NCI-H82 (cell line): Measurements from ENCODE around the gene UIMC1.
"Not testable (repeated sequence)": the region's sequence is repeated elsewhere in the genome, so short reads cannot be mapped to it uniquely, and the experiment has no call there.

Source experiments
- DNase-seq: peaks from one replicate; lab custom pipeline; 2025; lab: John Stamatoyannopoulos, UW

Gene UIMC1

DNA sequence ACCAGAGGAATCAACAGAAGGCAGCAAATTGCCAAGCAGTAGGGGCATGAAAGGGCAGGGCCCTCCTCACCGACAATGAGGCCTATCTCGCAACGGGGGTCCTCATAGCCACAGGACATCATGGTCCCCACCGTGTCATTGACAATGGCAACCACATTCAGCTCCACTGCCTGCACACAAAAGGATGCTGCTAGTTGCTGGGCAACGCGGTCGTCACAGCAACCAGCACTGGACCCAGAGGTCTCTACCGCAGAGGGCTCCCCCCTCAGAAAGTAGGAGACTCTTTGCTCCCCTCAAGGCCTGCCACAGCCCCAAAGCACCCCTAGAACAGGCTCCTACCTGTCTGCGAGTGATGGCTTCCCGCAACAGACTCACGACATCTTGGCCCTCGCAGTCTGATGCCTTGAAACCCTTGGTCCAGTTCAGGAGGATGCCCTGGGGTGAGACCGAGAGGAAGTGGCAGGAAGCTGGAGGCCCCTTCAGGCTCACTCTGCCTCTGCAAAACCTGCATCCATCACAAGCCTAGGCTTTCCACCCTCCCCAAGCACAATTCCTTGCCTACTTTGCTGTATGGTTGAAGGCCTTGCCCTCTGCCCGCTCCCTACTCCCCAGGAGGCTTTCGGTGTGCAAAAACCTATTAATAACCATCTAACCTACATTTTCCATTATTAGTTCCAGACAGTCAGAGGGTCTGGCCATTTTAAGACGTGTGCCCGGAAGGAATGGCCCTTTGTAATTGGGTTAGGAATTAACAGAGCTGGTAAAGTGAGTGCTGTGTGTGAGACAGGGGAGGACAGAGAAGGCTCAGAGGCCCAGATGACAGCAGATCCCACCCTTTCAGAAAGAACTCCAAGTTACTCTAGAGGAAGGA is 122.6 kb downstream of the UIMC1 start:
- no peak for DNase-seq

DNA sequence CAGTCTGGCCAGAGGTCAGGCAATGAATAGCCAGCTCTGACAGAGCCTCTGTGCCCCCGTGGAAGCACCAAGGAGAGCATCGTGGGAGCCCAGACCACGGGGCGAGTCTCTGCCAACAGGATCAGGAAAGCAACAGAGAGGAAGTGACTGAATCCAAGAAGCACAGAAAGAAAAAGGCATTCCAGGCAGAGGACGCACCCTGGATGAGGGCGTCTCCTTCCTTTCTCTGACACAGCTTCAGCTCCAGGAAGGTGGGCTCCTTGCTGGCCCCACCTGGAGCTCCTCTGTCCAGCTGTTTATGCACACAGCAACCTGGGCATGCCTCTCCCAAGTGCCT is 124.0 kb downstream of the UIMC1 start:
- no peak for DNase-seq

GRCh38 chr5:176881816-176882566 is 124.6 kb downstream of the UIMC1 start:
- DNase-seq: no peak

DNA sequence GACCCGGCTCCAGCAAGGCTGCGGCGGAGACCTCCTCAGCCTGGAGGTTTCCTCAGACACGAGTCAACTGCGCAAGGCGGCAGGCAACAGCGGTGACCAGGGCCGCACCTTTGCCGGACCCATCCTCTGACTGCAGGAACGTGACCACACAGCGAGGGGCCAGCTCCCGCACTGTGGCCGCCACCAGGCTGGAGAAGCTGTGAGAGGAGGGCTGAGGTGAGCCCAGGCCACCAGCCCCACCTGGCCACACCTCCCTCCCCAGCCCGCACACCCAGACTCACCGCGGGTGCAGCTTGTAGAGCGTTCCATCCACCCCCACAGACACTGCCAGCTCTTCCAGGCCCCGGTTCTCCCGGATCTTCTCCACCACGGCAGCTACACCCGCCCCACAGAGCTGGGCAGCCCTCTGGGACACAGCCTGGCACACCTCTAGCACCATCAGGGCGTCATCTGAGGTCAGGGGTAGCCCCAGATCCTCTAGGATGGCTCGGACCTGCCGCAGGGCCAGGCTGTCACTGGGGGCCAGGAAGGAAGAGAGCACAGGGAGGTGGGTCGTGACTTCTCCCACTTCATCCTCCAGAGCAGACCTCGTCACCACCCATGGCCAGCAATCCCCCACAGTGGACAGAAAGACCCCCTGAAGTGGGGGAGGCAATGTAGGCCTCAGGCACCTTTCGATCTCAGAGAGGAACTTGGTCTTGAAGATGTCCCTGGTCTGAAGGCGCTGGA is 125.4 kb downstream of the UIMC1 start:
- no peak for DNase-seq

DNA sequence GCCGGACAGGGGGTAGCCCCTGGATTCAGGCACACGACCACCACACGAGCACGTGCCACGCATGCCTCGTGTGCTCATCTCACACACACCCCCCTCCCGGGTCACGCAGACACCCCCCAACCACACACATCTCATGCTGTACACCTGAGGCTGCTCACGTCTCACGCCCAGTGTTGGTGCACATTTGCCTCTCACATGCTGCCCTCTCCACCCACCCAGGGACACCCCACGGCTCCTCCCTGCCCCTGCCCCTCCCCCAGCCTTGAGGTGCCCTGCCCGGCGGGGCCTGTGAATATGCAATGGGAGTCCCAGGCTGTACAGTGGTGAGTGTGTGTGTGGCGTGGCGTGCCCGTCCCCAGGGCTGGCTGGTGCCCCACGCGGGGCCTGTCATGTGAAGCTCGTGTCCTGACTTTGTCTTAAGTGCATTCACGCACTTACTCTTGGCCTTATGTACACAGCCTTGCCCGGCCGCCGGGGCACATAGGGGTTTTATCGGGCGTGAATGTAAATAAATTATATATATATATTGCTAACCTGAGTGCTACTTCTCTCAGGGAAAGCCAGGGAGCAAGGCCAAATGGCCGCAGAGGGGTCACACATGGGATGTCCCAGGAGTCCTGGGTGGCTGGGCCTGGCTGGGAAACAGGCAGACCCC is 126.1 kb downstream of the UIMC1 start:
- DNase-seq: no peak

GRCh38 chr5:176879663-176880361 is 126.8 kb downstream of the UIMC1 start:
- DNase-seq: no peak

GRCh38 chr5:176878906-176879662 is 127.5 kb downstream of the UIMC1 start:
- DNase-seq: no peak

DNA sequence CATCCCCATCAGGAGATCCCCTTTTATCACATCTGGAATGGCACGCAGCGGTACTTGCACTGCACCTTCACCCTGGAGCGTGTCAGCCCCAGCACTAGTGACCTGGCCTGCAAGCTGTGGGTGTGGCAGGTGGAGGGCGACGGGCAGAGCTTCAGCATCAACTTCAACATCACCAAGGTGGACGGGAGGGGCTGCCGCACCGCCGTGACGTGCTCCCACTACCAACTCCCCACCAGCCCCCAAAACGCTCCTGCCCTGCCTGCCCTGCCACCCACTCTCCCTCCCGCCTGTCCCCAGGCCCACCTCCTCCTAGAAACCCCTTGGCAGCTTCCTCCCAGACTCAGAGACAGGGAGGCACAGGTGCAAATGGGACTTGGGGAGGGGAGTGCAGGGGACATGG is 128.1 kb downstream of the UIMC1 start:
- no peak for DNase-seq

- DNase-seq: no peak
These were observed 128.7 kb downstream of the UIMC1 start for GRCh38 chr5:176877793-176878331.

- no peak for DNase-seq
These were observed 129.8 kb downstream of the UIMC1 start for GRCh38 chr5:176876506-176877431.

DNA sequence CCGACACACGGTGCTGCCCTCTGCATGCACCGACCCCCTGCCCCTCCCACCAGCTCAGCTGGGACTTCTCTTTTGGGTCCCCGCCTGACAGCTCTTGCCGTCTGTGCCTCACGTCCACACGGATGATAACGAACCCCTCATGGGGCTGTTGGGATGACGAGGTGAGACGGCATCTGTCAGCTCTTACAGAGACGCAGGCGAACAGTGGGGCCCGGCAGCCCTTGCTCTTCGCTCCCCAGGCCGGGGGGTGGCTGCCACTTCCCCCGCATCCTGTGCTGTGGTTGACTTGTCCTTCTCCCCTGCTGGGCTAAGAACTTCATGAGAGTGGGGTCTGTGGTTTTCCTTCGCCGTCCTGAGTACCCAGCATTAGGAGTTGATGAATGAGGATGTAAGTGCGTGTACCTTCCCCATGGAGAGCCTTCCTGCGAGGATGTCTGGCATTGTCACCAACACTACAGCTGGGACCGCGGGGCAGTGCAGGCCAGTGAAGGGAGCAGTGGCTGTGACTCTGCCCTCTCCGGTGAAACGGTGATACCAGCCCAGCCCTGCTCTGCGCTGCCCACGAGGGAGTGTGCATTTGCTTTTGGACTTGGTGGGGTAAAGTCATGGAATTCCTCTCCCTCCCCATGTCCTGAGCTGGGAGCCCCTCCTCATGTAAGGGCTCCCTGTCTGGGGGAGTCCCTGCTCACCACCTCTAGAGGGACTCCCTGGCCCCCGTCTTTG is 130.6 kb downstream of the UIMC1 start:
- no peak for DNase-seq

GRCh38 chr5:176875014-176875550 is 131.5 kb downstream of the UIMC1 start:
- DNase-seq: peak; percentile 36

GRCh38 chr5:176874198-176874780 is 132.3 kb downstream of the UIMC1 start:
- DNase-seq: no peak

DNA sequence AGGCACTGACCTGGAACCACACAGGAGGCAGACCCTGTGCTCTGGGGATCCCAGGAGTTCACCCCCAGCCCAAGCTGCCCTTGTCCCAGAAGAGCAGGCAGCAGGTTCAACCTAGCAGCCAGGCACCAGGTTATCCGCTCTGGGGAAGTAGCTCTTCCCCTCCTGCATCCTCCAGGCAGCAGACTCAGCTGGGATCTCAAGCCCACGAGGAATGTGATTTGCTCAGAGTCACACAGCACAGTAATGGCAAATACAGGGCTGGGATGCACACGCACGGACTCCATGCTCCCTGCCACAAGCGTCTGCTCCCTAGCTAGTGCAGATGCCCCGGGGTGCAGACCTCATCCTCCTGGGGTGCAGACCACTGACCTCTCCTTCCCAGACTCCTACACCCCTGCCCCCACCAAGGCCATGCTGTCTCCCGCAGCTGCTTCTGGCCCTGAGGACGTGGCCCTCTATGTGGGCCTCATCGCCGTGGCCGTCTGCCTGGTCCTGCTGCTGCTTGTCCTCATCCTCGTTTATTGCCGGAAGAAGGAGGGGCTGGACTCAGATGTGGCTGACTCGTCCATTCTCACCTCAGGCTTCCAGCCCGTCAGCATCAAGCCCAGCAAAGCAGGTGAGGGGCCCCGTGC is 132.9 kb downstream of the UIMC1 start:
- no peak for DNase-seq

GRCh38 chr5:176873011-176873410 is 133.6 kb downstream of the UIMC1 start:
- peak; percentile 10 for DNase-seq

DNA sequence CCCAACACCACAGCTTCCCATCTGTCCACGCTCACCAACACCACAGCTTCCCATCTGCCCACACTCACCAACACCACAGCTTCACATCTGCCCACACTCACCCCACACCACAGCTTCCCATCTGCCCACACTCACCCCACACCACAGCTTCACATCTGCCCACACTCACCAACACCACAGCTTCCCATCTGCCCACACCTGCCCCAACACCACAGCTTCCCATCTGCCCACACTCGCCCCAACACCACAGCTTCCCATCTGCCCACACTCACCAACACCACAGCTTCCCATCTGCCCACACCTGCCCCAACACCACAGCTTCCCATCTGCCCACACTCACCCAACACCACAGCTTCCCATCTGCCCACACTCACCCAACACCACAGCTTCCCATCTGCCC is 134.0 kb downstream of the UIMC1 start:
- not testable (repeated sequence) for DNase-seq

GRCh38 chr5:176870644-176871043 is 135.9 kb downstream of the UIMC1 start:
- not testable (repeated sequence) for DNase-seq
